NCI-H1417 (cell line): ENCODE data around the gene SLTM.
"Not testable (repeated sequence)": the region's sequence is repeated elsewhere in the genome, so short reads cannot be mapped to it uniquely, and the experiment has no call there.

ENCODE experiments used
- DNase-seq, 3 experiments: peaks; one replicate each; lab custom pipeline; 2025; lab: John Stamatoyannopoulos, UW

SLTM gene

DNA sequence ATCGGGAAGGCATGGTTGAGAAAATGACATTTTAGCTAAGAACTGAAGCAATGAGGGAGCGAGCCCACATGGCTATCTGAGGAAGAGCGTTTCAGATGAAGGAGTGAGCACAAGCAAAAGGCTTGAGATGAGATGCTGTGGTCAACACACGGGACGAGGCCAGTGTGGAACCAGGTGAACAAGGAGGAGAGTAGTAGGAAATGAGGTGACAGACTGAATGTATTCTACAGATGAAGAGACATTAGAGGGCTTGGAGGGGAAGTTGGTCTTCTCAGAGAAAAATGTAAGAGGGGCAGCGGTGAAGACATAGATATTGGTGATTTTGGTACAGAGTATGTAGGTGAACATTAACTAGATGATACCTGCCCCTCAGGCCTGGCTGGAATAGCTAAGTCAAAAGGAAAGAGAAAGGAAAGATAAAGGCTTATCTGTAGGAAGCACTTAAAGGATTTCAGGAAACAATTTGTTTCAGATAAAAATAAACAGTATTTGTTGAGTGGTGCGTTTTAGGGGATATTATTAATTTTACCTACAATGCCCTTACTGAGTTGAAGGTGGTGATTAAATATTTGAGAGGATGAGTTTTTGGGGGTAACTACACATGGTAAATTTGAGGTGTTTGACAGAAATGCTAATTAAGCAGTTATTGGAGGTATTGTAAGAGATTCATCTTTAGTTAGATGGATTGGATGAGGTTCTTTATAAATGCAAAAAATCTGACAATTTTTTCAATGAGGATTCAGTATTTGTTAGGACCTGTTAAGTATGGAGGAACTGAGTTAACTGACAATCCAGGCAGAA is 57.0 kb downstream of the SLTM start:
- no peak for DNase-seq

DNA sequence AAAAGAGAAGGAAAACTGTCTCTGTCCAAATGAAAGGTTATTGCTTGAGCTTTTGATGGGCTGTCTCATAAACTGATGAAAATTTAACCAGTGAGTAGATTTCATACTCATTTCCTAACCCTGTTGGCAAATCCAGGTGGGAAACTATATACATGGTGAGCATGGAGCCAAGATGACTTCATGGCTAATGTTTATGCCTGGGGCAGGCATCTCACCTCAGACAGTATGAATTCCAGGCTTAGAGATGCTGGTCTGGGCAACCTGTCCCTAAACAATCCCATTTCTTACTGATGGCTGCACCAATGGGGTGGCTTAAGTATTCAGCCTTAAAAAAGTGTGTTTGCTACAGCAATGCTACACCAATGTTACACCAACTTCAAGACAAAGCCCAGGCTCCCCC is 58.1 kb downstream of the SLTM start:
- no peak for DNase-seq

DNA sequence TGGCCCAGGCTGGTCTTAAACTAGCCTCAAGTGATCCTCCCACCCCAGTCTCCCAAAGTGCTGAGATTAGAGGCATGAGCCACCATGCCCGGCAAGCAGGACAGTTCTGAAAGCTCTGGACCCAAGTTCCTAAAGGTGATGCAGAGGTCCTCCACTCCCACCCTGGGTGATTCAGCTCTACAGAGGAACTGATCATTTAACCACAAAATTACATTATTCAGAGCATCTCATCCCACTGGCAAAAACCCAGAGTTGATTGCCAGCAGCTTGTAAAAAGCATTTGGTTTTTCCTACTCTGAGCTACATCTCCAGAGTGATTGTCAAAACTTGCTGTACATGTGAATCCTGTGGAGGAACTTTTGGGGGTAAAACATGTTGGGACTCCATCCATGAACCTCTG is 60.2 kb downstream of the SLTM start:
- no peak for DNase-seq

DNA sequence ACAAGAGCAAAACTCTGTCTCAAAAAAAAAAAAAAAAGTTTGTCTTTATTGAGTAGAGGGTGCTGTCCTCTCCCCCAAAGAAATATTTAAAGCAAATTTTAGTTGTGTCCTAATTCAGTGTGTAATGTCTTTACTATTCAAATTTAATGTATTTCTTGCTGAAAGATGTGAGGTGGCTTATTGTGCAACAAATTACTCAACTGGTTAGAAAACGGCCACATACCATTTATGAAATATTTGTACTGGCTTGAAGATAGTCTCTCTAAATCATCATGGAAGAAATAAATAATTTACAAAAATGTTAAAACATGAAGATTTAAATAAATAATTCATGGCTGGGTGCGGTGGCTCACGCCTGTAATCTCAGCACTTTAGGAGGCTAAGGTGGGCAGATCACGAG is 63.0 kb downstream of the SLTM start:
- DNase-seq: no peak

DNA sequence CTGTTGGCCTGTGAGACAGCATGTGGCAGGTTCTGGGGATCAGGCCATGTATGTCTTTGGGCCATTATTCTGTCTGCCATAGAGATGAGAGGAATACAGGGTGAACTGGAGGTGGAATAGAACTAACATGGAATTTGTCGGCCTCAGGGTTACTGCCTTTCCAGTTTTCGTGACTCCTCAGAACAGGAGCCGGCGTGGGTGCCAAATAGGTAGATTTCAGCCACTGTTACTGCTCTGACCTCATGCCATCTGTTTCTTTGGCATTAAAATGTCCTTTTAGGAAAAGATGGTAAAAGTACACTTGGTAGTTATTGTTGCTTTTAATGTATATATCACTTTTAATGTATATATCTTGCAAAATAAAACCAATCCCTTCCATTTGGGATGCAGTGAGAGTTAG is 65.6 kb downstream of the SLTM start:
- DNase-seq: no peak

DNA sequence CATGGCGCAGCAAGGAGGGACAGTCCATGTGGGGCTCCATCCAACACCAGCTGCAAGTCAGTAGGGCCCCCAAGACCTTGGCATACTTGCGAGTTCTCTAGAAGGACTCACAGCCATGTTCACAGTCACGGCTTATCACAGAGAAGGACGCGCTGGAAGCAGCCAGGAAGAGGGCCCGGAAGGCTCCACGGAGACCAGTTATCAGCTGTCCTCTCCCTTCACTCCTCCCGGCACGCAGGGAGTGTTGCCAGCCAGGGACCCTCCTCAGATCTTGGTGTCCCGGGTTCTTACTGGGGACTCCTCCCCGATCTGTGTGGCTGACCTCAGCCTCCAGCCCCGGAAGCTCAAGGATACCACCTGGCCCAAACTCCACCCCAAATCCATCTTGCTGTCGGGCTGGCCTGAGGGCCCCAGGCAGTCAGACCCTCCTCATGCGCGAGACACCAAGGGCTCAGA is 68.0 kb downstream of the SLTM start:
- DNase-seq: no peak

DNA sequence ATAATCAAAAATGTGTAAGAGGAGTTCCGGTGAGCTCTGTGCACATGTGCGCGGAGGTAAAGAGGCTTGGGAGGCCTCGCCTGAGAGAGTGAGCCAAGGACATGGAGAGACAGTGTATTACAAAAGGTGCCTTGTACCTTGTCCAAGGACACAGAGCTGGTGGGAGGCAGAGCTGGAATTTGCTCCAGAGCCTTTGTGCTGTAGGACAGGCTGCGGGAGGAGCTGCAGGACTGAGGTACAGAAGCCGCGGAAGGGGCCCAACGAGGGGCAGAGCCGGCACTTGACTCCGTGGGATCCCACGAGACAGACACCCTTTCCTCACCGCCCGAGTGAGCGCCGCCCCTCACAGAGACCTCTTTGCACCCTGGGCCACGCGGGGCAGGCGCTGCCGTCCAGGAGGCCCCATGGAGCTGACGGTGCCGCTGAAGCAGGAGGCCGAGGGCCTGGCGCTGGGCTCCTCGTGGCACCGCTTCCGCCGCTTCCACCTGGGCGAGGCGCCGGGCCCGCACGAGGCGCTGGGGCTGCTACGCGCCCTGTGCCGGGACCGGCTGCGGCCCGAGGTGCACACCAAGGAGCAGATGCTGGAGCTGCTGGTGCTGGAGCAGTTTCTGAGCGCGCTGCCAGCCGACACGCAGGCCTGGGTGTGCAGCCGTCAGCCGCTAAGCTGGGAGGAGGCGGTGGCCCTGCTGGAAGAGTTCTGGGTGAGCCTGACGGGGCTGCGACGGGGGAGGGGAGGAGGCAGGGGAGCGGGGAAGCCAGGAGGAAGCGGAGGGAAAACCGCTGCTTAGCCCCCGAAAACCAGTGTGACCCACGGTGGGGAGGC is 68.7 kb downstream of the SLTM start:
- no peak for DNase-seq

DNA sequence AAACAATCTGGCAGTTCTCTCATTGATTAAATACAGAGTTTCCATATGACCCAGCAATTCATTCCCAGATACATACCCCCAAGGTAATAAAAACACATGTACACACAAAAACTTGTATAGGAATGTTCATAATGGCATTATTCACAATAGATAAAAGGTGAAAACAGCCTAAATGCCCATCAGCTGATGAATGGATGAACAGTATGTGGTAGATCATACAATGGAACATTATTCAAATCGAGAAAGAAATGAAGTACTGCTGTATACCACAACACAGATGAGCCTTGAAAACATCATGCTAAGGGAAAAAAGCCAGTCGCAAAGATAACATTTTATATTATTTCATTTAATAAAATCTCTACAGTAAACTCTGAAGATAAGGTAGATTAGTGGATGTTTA is 71.2 kb downstream of the SLTM start:
- DNase-seq: no peak

DNA sequence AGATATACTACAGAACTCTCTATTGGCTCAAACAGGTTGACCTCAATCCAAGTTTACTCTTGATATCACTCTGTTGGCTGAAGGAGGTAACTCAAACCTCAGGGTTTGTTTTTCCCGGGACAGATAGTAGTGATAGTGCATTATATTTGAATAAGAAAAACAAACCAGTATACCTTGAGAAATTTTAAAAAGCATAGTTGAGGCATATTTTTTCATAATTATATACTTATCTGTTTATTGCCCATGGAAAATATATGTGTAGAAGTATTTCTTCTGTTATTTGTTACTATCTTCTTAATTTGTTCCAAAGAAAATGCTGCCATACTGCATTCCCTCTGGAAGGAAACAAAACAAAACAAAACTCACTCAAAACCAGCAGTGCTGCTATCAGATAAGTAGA is 76.9 kb downstream of the SLTM start:
- not testable (repeated sequence) for DNase-seq

DNA sequence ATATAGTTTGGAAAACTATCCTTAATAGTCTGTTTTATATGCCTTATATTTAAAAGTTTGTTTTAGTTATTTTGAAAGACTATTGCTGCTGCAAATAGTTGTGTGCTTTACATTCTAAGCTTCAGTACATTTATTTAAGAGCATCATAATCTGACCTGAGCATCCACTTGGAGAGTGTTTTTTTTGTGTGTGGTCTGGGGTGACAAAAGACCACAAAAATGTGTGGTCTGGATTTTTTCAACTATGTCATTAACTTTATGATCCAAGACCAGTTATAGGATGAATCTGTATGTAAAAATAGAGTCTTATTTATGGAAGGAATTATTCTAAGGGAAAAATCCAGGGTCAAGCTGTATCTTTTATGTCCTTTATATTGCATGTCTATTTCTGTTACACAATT is 77.4 kb downstream of the SLTM start:
- no peak for DNase-seq

DNA sequence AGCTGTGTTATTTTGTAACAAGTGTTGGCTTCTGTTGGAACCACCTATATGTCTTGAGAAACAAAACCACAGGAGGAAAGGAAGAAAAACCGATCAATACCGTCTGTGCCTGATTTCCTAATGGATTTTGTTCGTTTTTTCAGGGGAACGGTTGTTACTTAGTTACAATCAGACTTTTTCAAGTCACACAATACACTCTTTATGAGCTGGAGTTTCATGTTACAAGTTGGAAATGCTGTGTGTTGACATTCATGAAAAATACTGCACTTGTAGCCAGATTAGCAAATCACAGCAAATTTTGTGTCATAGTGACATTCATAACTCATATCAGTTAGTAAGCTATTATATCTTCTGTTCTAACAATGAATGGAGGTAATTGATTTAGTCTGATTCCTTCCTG is 78.9 kb downstream of the SLTM start:
- DNase-seq: no peak

DNA sequence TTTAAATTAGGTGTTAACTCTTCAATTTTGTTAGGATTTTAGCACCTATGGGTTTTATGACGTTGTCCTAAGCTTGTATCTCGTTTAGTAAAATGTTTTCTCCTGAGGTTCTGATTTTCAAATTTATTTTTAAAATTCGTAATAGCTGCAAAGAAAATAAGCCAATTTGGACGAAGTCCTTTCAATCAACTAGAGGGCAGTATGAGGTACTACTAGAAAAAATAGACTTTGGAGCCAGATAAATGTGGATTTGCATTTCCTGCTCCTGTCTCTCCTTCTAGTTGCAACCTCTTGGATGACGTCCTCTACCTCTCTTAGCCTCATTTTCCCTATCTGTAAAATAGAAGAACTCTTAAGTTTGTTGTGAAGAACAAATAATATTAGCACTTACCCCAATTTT is 81.1 kb downstream of the SLTM start:
- DNase-seq: no peak

DNA sequence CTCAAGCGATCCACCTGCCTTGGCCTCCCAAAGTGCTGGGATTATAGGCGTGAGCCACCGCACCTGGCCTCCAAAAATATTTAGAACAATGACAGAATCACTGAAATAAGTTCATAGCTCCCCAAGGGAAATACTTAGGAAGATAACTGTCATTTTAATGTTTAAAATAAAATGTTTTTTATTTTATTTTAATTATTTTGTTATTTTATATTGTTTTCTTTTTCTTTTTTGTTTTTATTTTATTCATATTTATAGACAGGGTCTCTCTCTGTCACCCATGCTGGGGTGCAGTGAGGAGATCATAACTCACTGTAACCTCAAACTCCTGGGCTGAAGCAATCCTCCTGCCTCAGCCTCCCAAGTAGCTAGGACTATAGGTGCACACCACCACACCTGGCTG is 82.3 kb downstream of the SLTM start:
- DNase-seq: not testable (repeated sequence)

DNA sequence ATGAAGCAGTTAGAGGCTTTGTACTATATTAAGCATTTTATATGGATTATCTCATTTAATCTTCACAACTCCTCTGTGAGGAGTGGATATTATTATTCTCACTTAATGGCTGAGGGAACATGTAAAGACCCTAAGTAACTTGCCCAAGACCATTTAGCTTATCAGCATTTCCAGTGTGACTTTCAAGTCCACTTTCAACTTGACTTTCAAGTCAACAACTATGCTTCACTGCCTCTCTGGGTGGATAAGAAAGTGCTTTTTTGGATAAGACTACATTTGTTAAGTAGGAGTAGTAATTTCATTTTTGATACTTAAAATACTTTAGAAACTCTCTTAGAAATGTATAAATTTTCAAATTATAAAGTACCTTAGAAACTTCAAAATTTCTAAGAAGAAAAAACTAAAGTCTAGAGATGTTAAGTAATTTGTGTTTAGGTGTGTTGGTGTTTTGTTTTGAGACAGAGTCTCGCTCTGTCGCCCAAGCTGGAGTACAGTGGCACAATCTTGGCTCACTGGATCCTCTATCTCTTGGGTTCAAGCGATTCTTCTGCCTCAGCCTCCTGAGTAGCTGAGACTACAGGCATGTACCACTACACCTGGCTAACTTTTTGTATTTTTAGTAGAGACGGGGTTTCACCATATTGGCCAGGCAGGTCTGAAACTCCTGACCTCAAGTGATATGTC is 90.6 kb downstream of the SLTM start:
- DNase-seq: no peak

DNA sequence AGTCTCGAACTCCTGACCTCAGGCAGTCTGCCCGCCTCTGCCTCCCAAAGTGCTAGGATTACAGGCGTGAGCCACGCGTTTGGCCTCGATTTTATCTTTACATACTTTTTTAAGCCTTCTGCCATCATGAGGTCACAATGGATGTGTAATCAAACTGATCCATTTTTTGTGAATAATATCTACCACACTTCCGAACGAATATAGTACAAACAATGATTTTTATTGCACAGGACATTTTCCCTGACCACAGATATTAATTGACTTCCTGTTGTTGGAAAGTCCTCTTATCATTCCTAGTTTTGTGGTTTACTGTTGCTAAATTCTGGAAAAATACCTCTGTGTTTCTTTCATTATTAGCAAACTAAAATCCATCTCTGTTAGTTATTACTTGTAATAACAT is 93.4 kb downstream of the SLTM start:
- no peak for DNase-seq

DNA sequence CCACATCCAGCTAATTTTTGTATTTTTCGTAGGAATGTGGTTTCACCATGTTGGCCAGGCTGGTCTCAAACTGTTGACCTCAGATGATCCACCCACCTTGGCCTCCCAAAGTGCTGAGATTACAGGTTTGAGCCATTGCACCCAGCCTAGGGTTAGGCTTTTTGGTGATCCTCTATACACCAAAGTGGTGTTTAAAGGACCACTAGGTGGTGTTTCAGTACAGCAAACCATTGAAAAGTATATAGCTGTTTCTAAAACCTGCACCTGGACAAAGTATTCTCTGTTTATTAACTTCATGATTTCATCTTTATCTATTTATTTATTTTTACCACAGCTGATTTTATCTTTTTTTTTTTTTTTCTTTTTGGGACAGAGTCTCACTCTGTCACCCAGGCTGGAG is 94.0 kb downstream of the SLTM start:
- DNase-seq: no peak

DNA sequence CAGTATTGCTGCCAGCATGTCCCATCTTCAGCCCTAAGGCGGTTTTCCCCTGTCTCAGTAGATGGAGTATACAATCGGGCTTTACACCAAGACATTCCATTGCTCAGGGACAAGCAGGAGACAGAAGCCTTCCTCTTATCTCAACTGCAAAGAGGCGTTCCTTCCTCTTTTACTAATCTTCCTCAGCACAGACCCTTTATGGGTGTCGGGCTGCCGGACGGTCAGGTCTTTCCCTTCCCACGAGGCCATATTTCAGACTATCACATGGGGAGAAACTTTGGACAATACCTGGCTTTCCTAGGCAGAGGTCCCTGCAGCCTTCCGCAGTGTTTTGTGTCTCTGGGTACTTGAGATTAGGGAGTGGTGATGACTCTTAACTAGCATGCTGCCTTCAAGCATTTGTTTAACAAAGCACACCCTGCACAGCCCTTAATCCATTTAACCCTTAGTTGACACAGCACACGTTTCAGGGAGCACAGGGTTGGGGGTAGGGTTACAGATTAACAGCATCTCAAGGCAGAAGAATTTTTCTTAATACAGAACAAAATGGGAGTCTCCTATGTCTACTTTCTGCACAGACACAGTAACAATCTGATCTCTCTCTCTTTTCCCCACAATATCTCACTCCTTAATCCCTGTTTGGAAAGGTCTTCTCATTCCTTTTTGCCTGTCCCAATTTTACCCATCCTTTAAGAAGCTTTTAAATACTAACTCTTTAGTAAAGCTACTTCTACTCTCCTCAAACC is 99.6 kb downstream of the SLTM start:
- peak in 1 of 3 experiments; percentile 17 for DNase-seq

DNA sequence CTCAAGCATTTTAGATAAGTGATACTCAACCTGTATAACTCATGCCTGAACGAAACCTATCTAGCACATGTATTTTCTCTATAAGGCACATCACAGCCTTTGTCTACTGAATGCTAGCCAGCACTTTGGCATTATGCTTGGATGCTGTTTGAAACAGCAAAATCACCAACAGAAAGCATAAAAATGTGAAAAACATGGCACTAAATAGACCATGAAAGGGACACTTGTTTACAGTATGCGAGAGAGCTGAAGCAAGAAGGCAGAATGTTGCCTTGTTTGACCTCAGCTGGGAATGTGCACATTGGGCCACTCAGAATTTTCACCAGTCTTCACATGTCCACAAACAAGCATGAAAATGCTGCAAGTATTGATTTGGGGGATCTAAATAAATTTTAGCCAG is 102.9 kb downstream of the SLTM start:
- DNase-seq: peak in 1 of 3 experiments; percentile 4
